ENCODE data around the gene WAC. TPM values are rescaled to one million over a fixed set of nuclear protein-coding genes. Genes with fewer than 3 reads are reported as not detected.

WAC gene
- total RNA-seq, 1 experiment from 2014 or later: 93.9 TPM

DNA sequence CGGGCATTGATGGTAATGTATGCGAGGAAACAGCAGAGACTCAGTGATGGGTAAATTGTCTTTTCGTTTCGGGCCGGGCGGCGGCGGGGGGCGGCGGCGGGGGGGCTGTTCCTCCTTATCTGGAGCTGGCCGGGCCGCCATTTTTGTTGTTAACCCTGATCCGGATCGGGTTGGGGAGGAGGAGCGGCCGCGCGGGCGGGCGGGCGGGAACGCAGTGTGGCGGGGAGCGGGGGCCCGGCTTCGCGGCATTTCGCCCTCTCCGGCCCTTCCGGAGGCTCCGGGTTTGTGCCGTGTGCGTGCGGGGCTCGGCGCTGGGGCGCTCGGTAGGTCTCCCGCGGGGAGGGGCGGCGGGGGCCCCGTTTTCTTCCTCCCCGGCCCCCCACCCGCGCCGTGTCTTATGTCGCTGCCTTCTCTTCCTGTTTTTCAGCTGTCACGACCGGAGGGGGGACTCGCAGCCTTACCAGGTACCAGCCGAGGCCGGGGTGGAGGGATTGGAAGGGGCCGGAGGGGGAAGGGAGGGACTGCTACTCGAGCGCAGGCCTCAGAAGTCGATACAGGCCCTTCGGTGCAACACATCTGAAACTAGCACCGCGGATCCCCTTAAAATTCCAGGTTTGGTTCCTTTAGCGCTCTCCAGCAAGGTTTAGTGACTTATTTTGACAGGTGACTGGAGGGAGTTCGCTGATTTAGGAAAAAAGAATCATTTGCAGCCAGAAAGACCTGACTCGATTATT, 820 bp downstream of the WAC start:
- DNase-seq: peak in 1 of 2 experiments; percentile 31
- Histone ChIP-seq H2AFZ (peak overlapping the region; percentile 33; the same call in 1 of the 2 replicates), H3F3A (ENCODE audit: insufficient read depth, low read depth) (no peaks in the 10 kb centered on the region), H3K4me3 (peak overlapping the region; percentile 93), H3K36me3 (ENCODE audit: low read depth) (peaks cover 36% of the 10 kb centered on the region), H3K4me2 (peak overlapping the region; percentile 97), H3K79me2 (ENCODE audit: low read depth) (peaks cover 62% of the 10 kb centered on the region), H3K9me2 (ENCODE audit: insufficient read depth) (no peaks in the 10 kb centered on the region), H3K9me3 (ENCODE audit: insufficient read depth, low read depth) (no peaks in the 10 kb centered on the region), H4K20me1 (ENCODE audit: insufficient read depth) (peaks cover 34% of the 10 kb centered on the region), H3K4me1 (replicated peaks; ENCODE audit: insufficient read depth) (peaks cover 18% of the 10 kb centered on the region), H3K27me3 (ENCODE audit: insufficient read depth, low read depth) (no peaks in the 10 kb centered on the region), H3K27ac (peak overlapping the region; percentile 58)
- no TSS peak for BruUV-seq (replicated peaks)
- TF ChIP-seq EZH2 (IDR thresholded peaks at IDR 0.05; ENCODE audit: low read depth): no peak
- TF ChIP-seq, protein P1, sequence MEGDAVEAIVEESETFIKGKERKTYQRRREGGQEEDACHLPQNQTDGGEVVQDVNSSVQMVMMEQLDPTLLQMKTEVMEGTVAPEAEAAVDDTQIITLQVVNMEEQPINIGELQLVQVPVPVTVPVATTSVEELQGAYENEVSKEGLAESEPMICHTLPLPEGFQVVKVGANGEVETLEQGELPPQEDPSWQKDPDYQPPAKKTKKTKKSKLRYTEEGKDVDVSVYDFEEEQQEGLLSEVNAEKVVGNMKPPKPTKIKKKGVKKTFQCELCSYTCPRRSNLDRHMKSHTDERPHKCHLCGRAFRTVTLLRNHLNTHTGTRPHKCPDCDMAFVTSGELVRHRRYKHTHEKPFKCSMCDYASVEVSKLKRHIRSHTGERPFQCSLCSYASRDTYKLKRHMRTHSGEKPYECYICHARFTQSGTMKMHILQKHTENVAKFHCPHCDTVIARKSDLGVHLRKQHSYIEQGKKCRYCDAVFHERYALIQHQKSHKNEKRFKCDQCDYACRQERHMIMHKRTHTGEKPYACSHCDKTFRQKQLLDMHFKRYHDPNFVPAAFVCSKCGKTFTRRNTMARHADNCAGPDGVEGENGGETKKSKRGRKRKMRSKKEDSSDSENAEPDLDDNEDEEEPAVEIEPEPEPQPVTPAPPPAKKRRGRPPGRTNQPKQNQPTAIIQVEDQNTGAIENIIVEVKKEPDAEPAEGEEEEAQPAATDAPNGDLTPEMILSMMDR (conservative IDR thresholded peaks at IDR 0.05): no peak
- ChIA-PET POLR2A (ENCODE audit: unreplicated experiment) (interaction anchor here (0.6 to 1.0 kb wide), 4 partner anchors 27 to 1294 kb away, joined by 3 to 8 read pairs (median 4); no protein-coding TSS in a partner anchor), CTCF (no interaction called here)
- intact Hi-C loops (cut with micrococcal nuclease; ENCODE audit: unreplicated experiment): loop anchor here (2.0 kb wide), 2 partner anchors 19 to 101 kb away; no protein-coding TSS in a partner anchor

DNA sequence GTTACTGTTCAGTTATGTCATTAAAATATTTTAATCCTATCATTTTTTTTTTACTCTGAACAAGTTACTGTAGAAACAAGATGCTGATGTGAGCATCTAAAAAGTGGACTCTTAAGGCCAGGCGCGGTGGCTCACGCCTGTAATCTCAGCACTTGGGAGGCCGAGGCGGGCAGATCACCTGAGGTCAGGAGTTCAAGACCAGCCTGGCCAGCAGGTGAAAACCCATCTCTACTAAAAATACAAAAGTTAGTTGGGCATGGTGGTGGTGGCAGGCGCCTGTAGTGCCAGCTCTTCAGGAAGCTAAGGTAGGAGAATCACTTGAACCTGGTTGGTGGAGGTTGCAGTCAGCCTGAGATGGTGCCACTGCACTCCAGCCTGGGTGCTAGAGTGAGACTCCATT, 2.9 kb downstream of the WAC start:
- CTCF ChIA-PET: no interaction called here
- no peaks in the 10 kb centered on the region for H3K9me3 ChIP-seq (ENCODE audit: insufficient read depth, low read depth)
- H3K4me2 ChIP-seq: no peak overlapping the region
- H3K27me3 ChIP-seq (ENCODE audit: insufficient read depth, low read depth): no peaks in the 10 kb centered on the region
- peaks cover 18% of the 10 kb centered on the region for H3K4me1 ChIP-seq (replicated peaks; ENCODE audit: insufficient read depth)
- H3K4me3 ChIP-seq: no peak overlapping the region
- H3F3A ChIP-seq (ENCODE audit: insufficient read depth, low read depth): 0 out of 2 replicates have a peak, but pooled peaks cover 8% of the 10 kb centered on the region
- H4K20me1 ChIP-seq (ENCODE audit: insufficient read depth): peaks cover 49% of the 10 kb centered on the region
- H3K36me3 ChIP-seq (ENCODE audit: low read depth): peaks cover 55% of the 10 kb centered on the region
- H3K79me2 ChIP-seq (ENCODE audit: low read depth): peaks cover 77% of the 10 kb centered on the region
- TF ChIP-seq, protein P1 (conservative IDR thresholded peaks at IDR 0.05): no peak
- no peak for TF ChIP-seq EZH2 (IDR thresholded peaks at IDR 0.05; ENCODE audit: low read depth)
- DNase-seq: no peak
- intact Hi-C loops (cut with micrococcal nuclease; ENCODE audit: unreplicated experiment): loop anchor here (2.0 kb wide), 1 partner anchor 17 kb away; no protein-coding TSS in a partner anchor
- no TSS peak for BruUV-seq (replicated peaks)
- no peak overlapping the region for H2AFZ ChIP-seq
- no peak overlapping the region for H3K27ac ChIP-seq
- no peaks in the 10 kb centered on the region for H3K9me2 ChIP-seq (ENCODE audit: insufficient read depth)
- POLR2A ChIA-PET (ENCODE audit: unreplicated experiment): no interaction called here

DNA sequence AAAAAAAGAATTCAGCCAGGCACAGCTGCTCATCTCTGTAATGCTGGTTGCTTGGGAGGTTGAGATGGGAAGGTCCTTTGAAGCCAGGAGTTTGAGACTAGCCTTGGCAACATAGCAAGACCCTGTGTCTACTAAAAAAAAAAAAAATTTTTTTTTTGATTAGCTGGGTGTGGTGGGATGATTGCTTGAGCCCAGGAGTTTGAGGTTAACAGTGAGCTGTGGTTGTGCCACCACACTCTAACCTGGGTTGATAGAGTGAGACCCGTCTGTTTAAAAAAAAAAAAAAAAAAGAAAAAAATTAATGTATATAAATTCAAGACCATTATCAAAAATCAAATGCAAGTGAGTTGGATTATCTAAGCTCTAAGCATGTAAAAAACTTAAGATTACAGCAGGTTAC, 5.7 kb downstream of the WAC start:
- BruUV-seq (replicated peaks): no TSS peak
- Histone ChIP-seq H4K20me1 (ENCODE audit: insufficient read depth) (peaks cover 74% of the 10 kb centered on the region), H3K4me1 (replicated peaks; ENCODE audit: insufficient read depth) (peaks cover 12% of the 10 kb centered on the region), H3K79me2 (ENCODE audit: low read depth) (peaks cover 91% of the 10 kb centered on the region), H3F3A (ENCODE audit: insufficient read depth, low read depth) (0 out of 2 replicates have a peak, but pooled peaks cover 8% of the 10 kb centered on the region), H3K9me3 (ENCODE audit: insufficient read depth, low read depth) (no peaks in the 10 kb centered on the region), H3K27ac (no peak overlapping the region), H3K36me3 (ENCODE audit: low read depth) (peaks cover 72% of the 10 kb centered on the region), H2AFZ (no peak overlapping the region), H3K9me2 (ENCODE audit: insufficient read depth) (no peaks in the 10 kb centered on the region), H3K27me3 (ENCODE audit: insufficient read depth, low read depth) (no peaks in the 10 kb centered on the region), H3K4me3 (no peak overlapping the region), H3K4me2 (no peak overlapping the region)
- no peak for DNase-seq
- ChIA-PET CTCF (interaction anchor here (0.6 kb wide), 2 partner anchors 115 to 984 kb away, joined by 4 to 5 read pairs; no protein-coding TSS in a partner anchor), POLR2A (ENCODE audit: unreplicated experiment) (no interaction called here)
- TF ChIP-seq EZH2 (IDR thresholded peaks at IDR 0.05; ENCODE audit: low read depth): no peak
- TF ChIP-seq, protein P1 (conservative IDR thresholded peaks at IDR 0.05): no peak
- intact Hi-C loops (cut with micrococcal nuclease; ENCODE audit: unreplicated experiment): no loop called here

Measured in PC-9 (cell line).